GM12878 (cell line): ENCODE measurements around the gene KIF3A. TPM values are rescaled to one million over a fixed set of nuclear protein-coding genes. Genes with fewer than 3 reads are reported as not detected.

ENCODE experiments used
- ATAC-seq: fragments of 200-7000 bp; cut with Tn5 transposase; 3 replicates; pipeline ENCODE4 v1.9.1; 2020; ENCODE audit warnings: mild to moderate bottlenecking, moderate library complexity
- BruUV-seq: library from RNA; stranded (reverse); fragments of 400-500 nt; replicated peaks from 2 replicates; lab custom pipeline; 2021; lab: Mats Ljungman, UMichigan
- CTCF ChIA-PET: fragments of 300-600 bp; sonication (Branson Sonifier 250); formaldehyde crosslinking; extraction: SDS; loops from one replicate; lab custom pipeline; 2021; ENCODE audit warnings: inconsistent platforms; lab: Yijun Ruan, JAX
- POLR2A ChIA-PET: fragments of 350-600 bp; formaldehyde crosslinking; extraction: SDS; loops from one replicate; lab custom pipeline; 2021; ENCODE audit warnings: inconsistent platforms; lab: Charles Lee
- RAD21 ChIA-PET: fragments of 300-600 bp; sonication (Branson Sonifier 250); formaldehyde crosslinking; loops from one replicate; lab custom pipeline; 2023; ENCODE audit warnings: antibody characterized with exemption; ENCODE audit not compliant: unreplicated experiment; lab: Charles Lee
- SMC1A ChIA-PET: fragments of 300-600 bp; sonication (Branson Sonifier 250); formaldehyde crosslinking; loops from one replicate; lab custom pipeline; 2023; ENCODE audit not compliant: unreplicated experiment, uncharacterized antibody; lab: Charles Lee
- DNase-seq: peaks from one replicate; pipeline ENCODE4 v3.0.0-alpha.2; 2011; ENCODE audit warnings: low read depth, low spot score
- FAIRE-seq: peaks from 3 replicates; lab custom pipeline; 2011; peaks lifted over from hg19 to GRCh38; lab: Jason Lieb, UNC
- H2AFZ ChIP-seq: 2 replicates; pipeline ENCODE4 v1.6.0; 2011; ENCODE audit warnings: low read depth, low read length, control low read depth; ENCODE audit not compliant: control insufficient read depth
- H3K27ac ChIP-seq: 2 replicates; pipeline ENCODE4 v1.5.1; 2011; ENCODE audit warnings: control low read depth; ENCODE audit not compliant: control insufficient read depth, insufficient read depth
- H3K27me3 ChIP-seq, 2 experiments: replicated peaks in 1 of 2; 2 replicates each; pipeline versions ENCODE4 v1.6.0 to v1.6.1; 2011; ENCODE audit warnings: low read length in 1 of 2; ENCODE audit not compliant: control insufficient read depth in 2 of 2, insufficient read depth in 2 of 2
- H3K36me3 ChIP-seq, 2 experiments: 2 replicates each; pipeline ENCODE4 v1.5.1; 2011; ENCODE audit warnings: low read length in 1 of 2; ENCODE audit not compliant: control insufficient read depth in 2 of 2, insufficient read depth in 2 of 2
- H3K4me1 ChIP-seq: 2 replicates; pipeline ENCODE4 v1.6.1; 2011; ENCODE audit warnings: mild to moderate bottlenecking, low read length, moderate library complexity, mixed read lengths; ENCODE audit not compliant: control insufficient read depth, insufficient read depth
- H3K4me2 ChIP-seq: 2 replicates; pipeline ENCODE4 v1.6.0; 2011; ENCODE audit warnings: control low read depth; ENCODE audit not compliant: control insufficient read depth, insufficient read depth
- H3K4me3 ChIP-seq: fragments of 200-600 bp; sonication (generic); 2 replicates; pipeline ENCODE4 v1.5.1; 2016
- H3K79me2 ChIP-seq: 2 replicates; pipeline ENCODE4 v1.6.0; 2011; ENCODE audit warnings: low read length; ENCODE audit not compliant: control insufficient read depth, insufficient read depth
- H3K9ac ChIP-seq: 2 replicates; pipeline ENCODE4 v1.8.0; 2011; ENCODE audit warnings: low read length, control low read depth, mixed read lengths; ENCODE audit not compliant: control insufficient read depth, insufficient read depth
- H3K9me3 ChIP-seq: replicated peaks from 3 replicates; pipeline ENCODE4 v1.5.1; 2011; ENCODE audit warnings: mild to moderate bottlenecking, low read length; ENCODE audit not compliant: control insufficient read depth, insufficient read depth
- H4K20me1 ChIP-seq: 2 replicates; pipeline ENCODE4 v1.6.0; 2011; ENCODE audit not compliant: control insufficient read depth, insufficient read depth
- BACH1 ChIP-seq: fragments of 450-650 bp; IDR thresholded peaks from 2 replicates; pipeline ENCODE4 v1.6.1; 2017; ENCODE audit warnings: mild to moderate bottlenecking, borderline replicate concordance
- BHLHE40 ChIP-seq, 2 experiments: fragments of 450-650 bp in 1 of 2; IDR thresholded peaks; 2 replicates each; pipeline ENCODE4 v1.6.1; 2011 to 2017; ENCODE audit warnings: low read depth in 2 of 2, borderline replicate concordance in 1 of 2, improper control_type of control experiment in 1 of 2, low read length in 1 of 2, mild to moderate bottlenecking in 1 of 2
- DPF2 ChIP-seq: fragments of 450-650 bp; IDR thresholded peaks from 2 replicates; pipeline ENCODE4 v1.6.1; 2017; ENCODE audit warnings: mild to moderate bottlenecking
- E2F8 ChIP-seq: fragments of 450-650 bp; IDR thresholded peaks from 2 replicates; pipeline ENCODE4 v1.6.1; 2018; ENCODE audit warnings: mild to moderate bottlenecking, low read depth, moderate library complexity; ENCODE audit not compliant: partially characterized antibody
- GATAD2B ChIP-seq: fragments of 450-650 bp; conservative IDR thresholded peaks from 2 replicates; pipeline ENCODE4 v1.6.1; 2017; ENCODE audit warnings: low read depth, mild to moderate bottlenecking, moderate library complexity
- HDAC6 ChIP-seq: fragments of 200-600 bp; sonication (generic); IDR thresholded peaks from one replicate; pipeline ENCODE4 v1.8.0; 2017; ENCODE audit warnings: antibody characterized with exemption; ENCODE audit not compliant: unreplicated experiment
- IKZF1 ChIP-seq: fragments of 450-650 bp; conservative IDR thresholded peaks from 2 replicates; pipeline ENCODE4 v1.6.1; 2017; ENCODE audit warnings: antibody characterized with exemption, mild to moderate bottlenecking
- KDM1A ChIP-seq: fragments of 200-600 bp; sonication (generic); IDR thresholded peaks from 2 replicates; pipeline ENCODE4 v1.6.1; 2016; ENCODE audit warnings: borderline replicate concordance
- NR2C2 ChIP-seq: IDR thresholded peaks from 2 replicates; pipeline ENCODE4 v1.6.1; 2011; ENCODE audit warnings: borderline replicate concordance, low read depth; ENCODE audit not compliant: control insufficient read depth, insufficient read length
- RUNX3 ChIP-seq: IDR thresholded peaks from 2 replicates; pipeline ENCODE4 v1.6.1; 2012; ENCODE audit warnings: low read length, inconsistent platforms
- SMC3 ChIP-seq: IDR thresholded peaks from 2 replicates; pipeline ENCODE4 v1.6.1; 2011; ENCODE audit warnings: low read length, improper control_type of control experiment, borderline replicate concordance
- SREBF1 ChIP-seq: IDR thresholded peaks from 2 replicates; pipeline ENCODE4 v1.6.1; 2012; ENCODE audit warnings: mild to moderate bottlenecking, low read length
- SUZ12 ChIP-seq: fragments of 200-600 bp; sonication (generic); IDR thresholded peaks from one replicate; pipeline ENCODE4 v1.6.1; 2018; ENCODE audit warnings: antibody characterized with exemption, mild to moderate bottlenecking; ENCODE audit not compliant: unreplicated experiment
- TCF12 ChIP-seq: IDR thresholded peaks from 2 replicates; pipeline ENCODE4 v1.6.1; 2011; ENCODE audit warnings: low read depth, mild to moderate bottlenecking, low read length
- TCF7 ChIP-seq: IDR thresholded peaks from 2 replicates; pipeline ENCODE4 v1.6.1; 2014; ENCODE audit warnings: antibody characterized with exemption, borderline replicate concordance
- WGBS: methylation state at CpG from one replicate; pipeline ENCODE4 v1.1.6; 2016; ENCODE audit warnings: low lambda C conversion rate; ENCODE audit not compliant: insufficient replicate concordance, insufficient coverage; ENCODE audit errors: missing lambda C conversion rate; 5-methylcytosine and 5-hydroxymethylcytosine counted together
- in situ Hi-C: fragments of 300-500 bp; cut with MboI; formaldehyde crosslinking; loops from 9 replicates; pipeline ENCODE4 v1.14.3; 2018; ENCODE audit warnings: mixed read lengths
- intact Hi-C: fragments of 100-400 bp; cut with micrococcal nuclease; formaldehyde crosslinking; loops from one replicate; pipeline ENCODE4 v1.14.2; 2022; ENCODE audit not compliant: unreplicated experiment
- polyA plus RNA-seq, 11 experiments: library from polyadenylated mRNA; depleted of rRNA in 4 of 11; unstranded in 6 of 11; stranded (reverse) in 5 of 11; fragments of >200 nt; fragmentation: Nextera tagmentation in 4 of 11; fragmentation: Illumina TruSeq in 1 of 11; extraction: Ambion mirVana in 4 of 11; extraction: Trizol in 1 of 11; gene quantifications; 1 replicate in 1 of 11; 2 replicates in 10 of 11; pipeline versions ENCODE4 v1.2.1 to v1.2.3, GENCODE V29; 2011 to 2016; ENCODE audit warnings: inconsistent platforms in 2 of 11, missing spikeins in 2 of 11, low read depth in 1 of 11
- total RNA-seq, 4 experiments: library from RNA; depleted of rRNA in 3 of 4; stranded (reverse); fragments of >200 nt in 3 of 4; fragmentation: Illumina TruSeq in 1 of 4; extraction: Trizol in 1 of 4; gene quantifications; 2 replicates each; pipeline versions ENCODE4 v1.2.1 to v1.2.3, GENCODE V29; 2013 to 2021
- TF ChIP-seq, protein P1 (sequence below): fragments of 450-650 bp; IDR thresholded peaks from 2 replicates; pipeline ENCODE4 v1.6.1; 2017; ENCODE audit warnings: mild to moderate bottlenecking, moderate library complexity

Gene KIF3A
- total and polyA plus RNA-seq, 10 of the 15 experiments (the other 5 are each of a cell fraction or from before 2014, with no cell fraction given): 2.7 to 36.5 (median 10.0) TPM

DNA sequence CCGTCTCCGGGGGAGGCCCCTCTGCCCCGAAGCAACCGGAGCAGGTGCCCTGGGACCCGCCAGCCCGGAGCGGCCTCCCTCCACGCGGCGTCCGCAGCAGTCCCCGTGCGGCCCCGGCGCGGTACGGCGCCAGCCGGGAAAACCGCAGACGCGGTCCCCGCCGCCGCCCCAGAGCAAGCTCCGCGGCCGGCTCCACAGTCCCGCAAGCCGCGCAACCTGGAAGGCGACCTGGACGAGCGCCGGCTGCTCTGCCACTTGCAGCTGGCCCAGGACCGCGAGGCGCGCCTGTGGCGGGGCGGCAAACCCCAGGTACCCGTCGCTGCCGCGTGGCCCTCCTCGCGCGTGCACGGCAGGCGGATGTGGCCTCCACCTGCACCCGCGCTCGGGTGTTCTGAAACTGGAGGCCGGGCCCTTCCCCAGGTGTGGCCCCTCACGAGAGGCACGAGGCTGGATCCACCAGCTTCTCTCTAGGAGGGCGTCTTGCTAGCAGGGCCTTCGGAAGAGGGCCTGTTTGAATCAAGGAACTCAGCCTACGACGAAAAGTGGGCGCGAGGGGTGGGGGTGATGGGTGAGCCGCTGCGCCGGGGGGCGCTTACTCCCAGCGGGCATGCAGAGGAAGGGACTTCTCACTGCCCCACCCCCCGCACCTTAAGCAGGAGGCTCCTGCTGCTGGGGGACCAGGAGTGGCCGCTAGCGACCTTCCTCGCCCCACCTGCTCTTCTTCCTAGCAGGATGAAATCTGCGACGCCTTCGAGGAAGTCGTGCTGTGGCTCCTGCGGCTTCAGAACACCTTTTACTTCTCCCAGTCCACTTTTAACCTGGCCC lies 10.5 kb upstream of the KIF3A start:
- Histone ChIP-seq H3K27ac (no peak overlapping the region), H3K36me3 (no peaks in the 10 kb centered on the region), H3K4me2 (peak overlapping the region; percentile 99), H3K4me1 (peaks cover 25% of the 10 kb centered on the region), H3K27me3 (no peaks in the 10 kb centered on the region), H3K9me3 (no peaks in the 10 kb centered on the region; the same call in 2 of the 3 replicates), H4K20me1 (no peaks in the 10 kb centered on the region), H3K4me3 (peak overlapping the region; percentile 72; the same call in 1 of the 2 replicates), H2AFZ (peak overlapping the region; percentile 89), H3K79me2 (no peaks in the 10 kb centered on the region; the same call in 1 of the 2 replicates), H3K9ac (peak overlapping the region; percentile 53)
- ChIA-PET RAD21 (interaction anchor here (0.8 to 10.5 kb wide), 18 partner anchors 9 to 242 kb away, joined by 3 to 127 read pairs (median 5); partner anchors contain the start of genes IL13, KIF3A and SEPTIN8), SMC1A (interaction anchor here (1.0 to 11.1 kb wide), 15 partner anchors 8 to 107 kb away, joined by 3 to 88 read pairs (median 5); partner anchors contain the start of genes IL4, KIF3A and SEPTIN8), POLR2A (interaction anchor here (0.7 to 9.6 kb wide), 11 partner anchors 10 to 222 kb away, joined by 3 to 56 read pairs (median 6); partner anchors contain the start of genes AFF4, KIF3A, RAD50 and SEPTIN8), CTCF (interaction anchor here (0.6 to 5.5 kb wide), 19 partner anchors 9 to 415 kb away, joined by 3 to 54 read pairs (median 5); partner anchors contain the start of gene KIF3A)
- DNase-seq: no peak
- 35% methylated on average over 58 of the region's 76 CpGs for WGBS
- no peak for FAIRE-seq
- BruUV-seq: no TSS peak
- intact Hi-C loops: no loop called here
- peak; percentile 22 for ATAC-seq
- in situ Hi-C loops: no loop called here
- peak; percentile 84 for TF ChIP-seq DPF2
- TF ChIP-seq TCF7: no peak
- no peak for TF ChIP-seq E2F8
- no peak for TF ChIP-seq HDAC6
- peak; percentile 74 for TF ChIP-seq IKZF1
- peak; percentile 40; the same call in 1 of the 2 replicates for TF ChIP-seq RUNX3
- TF ChIP-seq GATAD2B: peak; percentile 80
- no peak for TF ChIP-seq KDM1A
- TF ChIP-seq SREBF1: no peak
- peak; percentile 66 to 84; a peak in 3 of 4 replicates for TF ChIP-seq BHLHE40 (IDR thresholded peaks at IDR 0.05; ENCODE audit: borderline replicate concordance in 1 of 2, low read depth in 2 of 2, low read length in 1 of 2)
- no peak for TF ChIP-seq NR2C2
- TF ChIP-seq SMC3: no peak
- TF ChIP-seq TCF12: peak; percentile 34; the same call in 1 of the 2 replicates
- TF ChIP-seq, protein P1, sequence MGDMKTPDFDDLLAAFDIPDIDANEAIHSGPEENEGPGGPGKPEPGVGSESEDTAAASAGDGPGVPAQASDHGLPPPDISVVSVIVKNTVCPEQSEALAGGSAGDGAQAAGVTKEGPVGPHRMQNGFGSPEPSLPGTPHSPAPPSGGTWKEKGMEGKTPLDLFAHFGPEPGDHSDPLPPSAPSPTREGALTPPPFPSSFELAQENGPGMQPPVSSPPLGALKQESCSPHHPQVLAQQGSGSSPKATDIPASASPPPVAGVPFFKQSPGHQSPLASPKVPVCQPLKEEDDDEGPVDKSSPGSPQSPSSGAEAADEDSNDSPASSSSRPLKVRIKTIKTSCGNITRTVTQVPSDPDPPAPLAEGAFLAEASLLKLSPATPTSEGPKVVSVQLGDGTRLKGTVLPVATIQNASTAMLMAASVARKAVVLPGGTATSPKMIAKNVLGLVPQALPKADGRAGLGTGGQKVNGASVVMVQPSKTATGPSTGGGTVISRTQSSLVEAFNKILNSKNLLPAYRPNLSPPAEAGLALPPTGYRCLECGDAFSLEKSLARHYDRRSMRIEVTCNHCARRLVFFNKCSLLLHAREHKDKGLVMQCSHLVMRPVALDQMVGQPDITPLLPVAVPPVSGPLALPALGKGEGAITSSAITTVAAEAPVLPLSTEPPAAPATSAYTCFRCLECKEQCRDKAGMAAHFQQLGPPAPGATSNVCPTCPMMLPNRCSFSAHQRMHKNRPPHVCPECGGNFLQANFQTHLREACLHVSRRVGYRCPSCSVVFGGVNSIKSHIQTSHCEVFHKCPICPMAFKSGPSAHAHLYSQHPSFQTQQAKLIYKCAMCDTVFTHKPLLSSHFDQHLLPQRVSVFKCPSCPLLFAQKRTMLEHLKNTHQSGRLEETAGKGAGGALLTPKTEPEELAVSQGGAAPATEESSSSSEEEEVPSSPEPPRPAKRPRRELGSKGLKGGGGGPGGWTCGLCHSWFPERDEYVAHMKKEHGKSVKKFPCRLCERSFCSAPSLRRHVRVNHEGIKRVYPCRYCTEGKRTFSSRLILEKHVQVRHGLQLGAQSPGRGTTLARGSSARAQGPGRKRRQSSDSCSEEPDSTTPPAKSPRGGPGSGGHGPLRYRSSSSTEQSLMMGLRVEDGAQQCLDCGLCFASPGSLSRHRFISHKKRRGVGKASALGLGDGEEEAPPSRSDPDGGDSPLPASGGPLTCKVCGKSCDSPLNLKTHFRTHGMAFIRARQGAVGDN: peak; percentile 93
- 0 out of 2 replicates have a peak, but pooled peaks have one; percentile 19 for TF ChIP-seq BACH1
- no peak for TF ChIP-seq SUZ12
